Measurements from ENCODE around the gene KIAA1755.

Gene KIAA1755

DNA sequence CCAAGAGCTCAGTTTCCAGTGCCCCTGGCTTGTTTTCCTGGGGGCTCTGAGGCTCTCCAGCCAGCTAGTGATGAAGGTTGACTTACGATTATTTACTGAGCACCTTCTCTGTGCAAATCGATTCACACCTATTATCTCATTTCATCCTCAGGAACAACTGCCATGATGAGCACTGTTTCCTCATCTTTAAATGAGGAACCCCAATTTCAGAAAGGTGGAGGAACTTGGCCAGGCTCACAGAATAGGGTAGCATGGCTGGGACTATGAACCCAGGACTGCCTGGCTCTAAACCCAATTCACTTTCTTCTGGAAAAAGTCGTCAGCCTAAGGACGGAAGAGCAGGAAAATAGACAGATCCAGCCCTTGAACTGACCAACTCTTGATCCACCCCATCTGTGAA is 39.9 kb upstream of the KIAA1755 start:
- TF ChIP-seq CTCF (IDR thresholded peaks at IDR 0.05), result no peak
- DNase-seq, result no peak
- peak overlapping the region in 1 of 2 donors; percentile 84 for H3K27ac ChIP-seq
- intact Hi-C loops (cut with DNase I; ENCODE audit: low total_unique reads), result no loop called here
- H3K4me1 ChIP-seq, result peaks cover 0 to 17% (median 13%) of the 10 kb centered on the region in 4 donors
- H3K36me3 ChIP-seq, result no peaks in the 10 kb centered on the region
- no peak overlapping the region for H3K4me3 ChIP-seq
- H3K9me3 ChIP-seq, result no peaks in the 10 kb centered on the region
- peaks cover 0 to 21% of the 10 kb centered on the region in 2 donors for H3K27me3 ChIP-seq

DNA sequence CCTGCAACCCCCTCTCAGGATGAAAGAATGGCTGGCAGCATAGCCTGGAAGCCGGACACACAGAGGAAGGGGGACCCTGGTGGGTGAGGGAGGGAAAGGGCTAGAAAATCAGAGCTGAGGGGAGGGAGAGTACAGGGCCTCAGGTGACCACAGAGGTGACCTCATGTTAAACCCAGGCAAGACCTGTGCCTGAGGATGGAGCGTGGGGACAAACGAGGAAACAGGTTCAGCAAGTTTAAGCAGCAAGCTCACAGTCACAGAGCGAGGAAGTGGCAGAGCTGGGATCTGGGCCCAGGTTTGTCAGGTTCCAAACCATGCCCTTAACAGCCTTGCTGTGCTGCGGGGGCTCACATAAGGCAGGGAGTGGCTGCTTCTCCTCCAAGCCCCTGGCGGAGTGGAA is 39.4 kb upstream of the KIAA1755 start:
- Histone ChIP-seq H3K27ac (peak overlapping the region; percentile 83 to 84), H3K27me3 (peaks cover 0 to 18% of the 10 kb centered on the region in 2 donors), H3K9me3 (no peaks in the 10 kb centered on the region), H3K36me3 (no peaks in the 10 kb centered on the region), H3K4me3 (no peak overlapping the region), H3K4me1 (peaks cover 0 to 17% (median 13%) of the 10 kb centered on the region in 4 donors)
- TF ChIP-seq CTCF (IDR thresholded peaks at IDR 0.05), result no peak
- intact Hi-C loops (cut with DNase I; ENCODE audit: low total_unique reads), result loop anchor here (10.0 kb wide), 1 partner anchor 55 kb away; no protein-coding TSS in a partner anchor
- DNase-seq, result no peak

GRCh38 chr20:38298768-38299288 is 38.3 kb upstream of the KIAA1755 start:
- H3K4me1 ChIP-seq, result peaks cover 0 to 17% (median 13%) of the 10 kb centered on the region in 4 donors
- peak; percentile 92 to 97 for DNase-seq
- H3K36me3 ChIP-seq, result no peaks in the 10 kb centered on the region
- H3K27ac ChIP-seq, result peak overlapping the region; percentile 83 to 84
- no peaks in the 10 kb centered on the region for H3K9me3 ChIP-seq
- H3K4me3 ChIP-seq, result no peak overlapping the region
- intact Hi-C loops (cut with DNase I; ENCODE audit: low total_unique reads), result loop anchor here (10.0 kb wide), 1 partner anchor 54 kb away; no protein-coding TSS in a partner anchor
- TF ChIP-seq CTCF (IDR thresholded peaks at IDR 0.05), result no peak
- H3K27me3 ChIP-seq, result peaks cover 0 to 6% of the 10 kb centered on the region in 2 donors

GRCh38 chr20:38297916-38298674 is 37.6 kb upstream of the KIAA1755 start:
- Histone ChIP-seq H3K27ac (peak overlapping the region; percentile 83 to 84), H3K27me3 (peaks cover 0 to 5% of the 10 kb centered on the region in 2 donors), H3K4me3 (no peak overlapping the region), H3K9me3 (no peaks in the 10 kb centered on the region), H3K4me1 (peaks cover 0 to 17% (median 13%) of the 10 kb centered on the region in 4 donors), H3K36me3 (no peaks in the 10 kb centered on the region)
- intact Hi-C loops (cut with DNase I; ENCODE audit: low total_unique reads), result loop anchor here (10.0 kb wide), 1 partner anchor 53 kb away; no protein-coding TSS in a partner anchor
- no peak for DNase-seq
- no peak for TF ChIP-seq CTCF (IDR thresholded peaks at IDR 0.05)

GRCh38 chr20:38296433-38296832 is 35.9 kb upstream of the KIAA1755 start:
- no peaks in the 10 kb centered on the region for H3K36me3 ChIP-seq

More at GRCh38 chr20:38296433-38296832, 35.9 kb upstream of the KIAA1755 start:
- Histone ChIP-seq H3K9me3 (no peaks in the 10 kb centered on the region), H3K27me3 (no peaks in the 10 kb centered on the region), H3K27ac (no peak overlapping the region), H3K4me3 (no peak overlapping the region), H3K4me1 (peaks cover 0 to 17% (median 13%) of the 10 kb centered on the region in 4 donors)
- DNase-seq, result no peak
- no peak for TF ChIP-seq CTCF (IDR thresholded peaks at IDR 0.05)
- intact Hi-C loops (cut with DNase I; ENCODE audit: low total_unique reads), result loop anchor here (10.0 kb wide), 1 partner anchor 52 kb away; no protein-coding TSS in a partner anchor

Data from tibial artery (tissue), 4 donors.